Trophoblast cell (in vitro differentiated cells and primary cell): Measurements from ENCODE around the gene TMEM202.

Experiments used
- DNase-seq, 2 donors: peaks; one replicate each; pipeline ENCODE4 v3.0.0-alpha.2; 2016
- H2AFZ ChIP-seq: 2 replicates; pipeline ENCODE4 v1.6.1; 2013; ENCODE audit warnings: low read length, moderate library complexity, mild to moderate bottlenecking; ENCODE audit not compliant: insufficient read depth, poor library complexity
- H2AK5ac ChIP-seq: 2 replicates; pipeline ENCODE4 v1.6.1; 2013; ENCODE audit warnings: mild to moderate bottlenecking, low read length
- H2BK120ac ChIP-seq: 2 replicates; pipeline ENCODE4 v1.6.1; 2013; ENCODE audit warnings: low read length, mild to moderate bottlenecking, moderate library complexity; ENCODE audit not compliant: insufficient read depth, poor library complexity
- H2BK12ac ChIP-seq: 2 replicates; pipeline ENCODE4 v1.6.1; 2013; ENCODE audit warnings: mild to moderate bottlenecking, low read length, moderate library complexity
- H2BK5ac ChIP-seq: 2 replicates; pipeline ENCODE4 v1.6.1; 2013; ENCODE audit warnings: low read length, low read depth, moderate library complexity, mild to moderate bottlenecking; ENCODE audit not compliant: poor library complexity
- H3K14ac ChIP-seq: 2 replicates; pipeline ENCODE4 v1.6.1; 2013; ENCODE audit warnings: mild to moderate bottlenecking, low read length
- H3K18ac ChIP-seq: 2 replicates; pipeline ENCODE4 v1.6.1; 2013; ENCODE audit warnings: mild to moderate bottlenecking, low read length
- H3K23ac ChIP-seq: 2 replicates; pipeline ENCODE4 v1.6.1; 2013; ENCODE audit warnings: low read length
- H3K27ac ChIP-seq: 2 replicates; pipeline ENCODE4 v1.5.1; 2013; ENCODE audit warnings: low read depth, mild to moderate bottlenecking, inconsistent platforms, low read length, moderate library complexity
- H3K27me3 ChIP-seq: 2 replicates; pipeline ENCODE4 v1.6.1; 2013; ENCODE audit warnings: inconsistent platforms, mild to moderate bottlenecking, low read length, moderate library complexity; ENCODE audit not compliant: insufficient read depth
- H3K36me3 ChIP-seq, 2 experiments: 1 replicate in 1 of 2; 2 replicates in 1 of 2; pipeline ENCODE4 v1.6.1; 2013; ENCODE audit warnings: low read length in 2 of 2, mild to moderate bottlenecking in 2 of 2, moderate library complexity in 1 of 2; ENCODE audit not compliant: insufficient read depth in 2 of 2, control insufficient read depth in 1 of 2
- H3K4ac ChIP-seq: 2 replicates; pipeline ENCODE4 v1.6.1; 2013; ENCODE audit warnings: low read depth, mild to moderate bottlenecking, low read length, moderate library complexity
- H3K4me1 ChIP-seq, 2 experiments: 1 replicate in 1 of 2; 2 replicates in 1 of 2; pipeline ENCODE4 v1.6.1; 2013; ENCODE audit warnings: low read length in 2 of 2, mild to moderate bottlenecking in 2 of 2, moderate library complexity in 1 of 2; ENCODE audit not compliant: insufficient read depth in 2 of 2, control insufficient read depth in 1 of 2
- H3K4me2 ChIP-seq: 2 replicates; pipeline ENCODE4 v1.6.1; 2013; ENCODE audit warnings: inconsistent platforms, mild to moderate bottlenecking, low read length, moderate library complexity
- H3K4me3 ChIP-seq: 2 replicates; pipeline ENCODE4 v1.5.1; 2013; ENCODE audit warnings: mild to moderate bottlenecking, low read depth, low read length, inconsistent platforms
- H3K79me1 ChIP-seq: one replicate; pipeline ENCODE4 v1.6.1; 2013; ENCODE audit warnings: low read length
- H3K79me2 ChIP-seq: 2 replicates; pipeline ENCODE4 v1.6.1; 2013; ENCODE audit warnings: low read length, mild to moderate bottlenecking; ENCODE audit not compliant: control insufficient read depth, insufficient read depth, poor library complexity
- H3K9ac ChIP-seq: 2 replicates; pipeline ENCODE4 v1.6.1; 2013; ENCODE audit warnings: mild to moderate bottlenecking, low read length
- H3K9me3 ChIP-seq: 2 replicates; pipeline ENCODE4 v1.6.1; 2013; ENCODE audit warnings: low read depth, mild to moderate bottlenecking, control low read depth, inconsistent platforms, low read length; ENCODE audit not compliant: insufficient read depth
- H4K12ac ChIP-seq: 2 replicates; pipeline ENCODE4 v1.6.1; 2013; ENCODE audit warnings: low read depth, mild to moderate bottlenecking, low read length, moderate library complexity
- H4K8ac ChIP-seq: 2 replicates; pipeline ENCODE4 v1.6.1; 2013; ENCODE audit warnings: low read depth, mild to moderate bottlenecking, low read length, moderate library complexity
- H4K91ac ChIP-seq: one replicate; pipeline ENCODE4 v1.6.1; 2013; ENCODE audit warnings: low read depth, mild to moderate bottlenecking, low read length, moderate library complexity
- WGBS: extraction: QIAGEN DNeasy Blood & Tissue Kit; methylation state at CpG from one replicate; pipeline ENCODE4 v1.1.7; 2013; ENCODE audit warnings: missing lambda C conversion rate; ENCODE audit not compliant: insufficient read length, insufficient coverage; ENCODE audit errors: extremely low coverage; 5-methylcytosine and 5-hydroxymethylcytosine counted together

TMEM202 gene

GRCh38 chr15:72421484-72421883, 23.4 kb downstream of the TMEM202 start:
- H3K14ac ChIP-seq = no peak overlapping the region
- no peak overlapping the region for H2BK5ac ChIP-seq
- H4K12ac ChIP-seq = no peak overlapping the region
- no peak overlapping the region for H2AFZ ChIP-seq
- H3K27me3 ChIP-seq = no peaks in the 10 kb centered on the region
- H2BK12ac ChIP-seq = no peak overlapping the region
- no peak overlapping the region for H3K27ac ChIP-seq
- H3K4me2 ChIP-seq = no peak overlapping the region
- H3K9ac ChIP-seq = no peak overlapping the region
- no peak overlapping the region for H4K91ac ChIP-seq
- no peak overlapping the region for H3K18ac ChIP-seq
- H3K9me3 ChIP-seq = no peaks in the 10 kb centered on the region
- no peak overlapping the region for H3K4ac ChIP-seq
- H3K4me1 ChIP-seq = no peaks in the 10 kb centered on the region
- no peaks in the 10 kb centered on the region for H3K36me3 ChIP-seq
- H2BK120ac ChIP-seq = no peak overlapping the region
- no CpG with 5 or more reads among the region's 1 CpG for WGBS
- H3K79me1 ChIP-seq = no peaks in the 10 kb centered on the region
- no peak overlapping the region for H2AK5ac ChIP-seq
- H4K8ac ChIP-seq = no peak overlapping the region
- H3K4me3 ChIP-seq = no peak overlapping the region
- no peak overlapping the region for H3K23ac ChIP-seq
- DNase-seq = peak; percentile 50 to 77
- no peaks in the 10 kb centered on the region for H3K79me2 ChIP-seq

- H3K9ac ChIP-seq = no peak overlapping the region
- no CpG with 5 or more reads among the region's 2 CpGs for WGBS
Observed at GRCh38 chr15:72423256-72423655, 25.2 kb downstream of the TMEM202 start.

GRCh38 chr15:72426753-72427152, 28.6 kb downstream of the TMEM202 start:
- Histone ChIP-seq H2BK5ac (no peak overlapping the region), H3K27me3 (no peaks in the 10 kb centered on the region), H3K4me1 (no peaks in the 10 kb centered on the region), H3K79me2 (no peaks in the 10 kb centered on the region), H4K12ac (no peak overlapping the region), H3K4me3 (no peak overlapping the region), H4K8ac (no peak overlapping the region), H3K27ac (no peak overlapping the region), H2BK120ac (no peak overlapping the region), H2AK5ac (no peak overlapping the region), H3K18ac (no peak overlapping the region), H2BK12ac (no peak overlapping the region), H3K14ac (no peak overlapping the region), H4K91ac (no peak overlapping the region), H3K9me3 (no peaks in the 10 kb centered on the region), H3K36me3 (no peaks in the 10 kb centered on the region), H2AFZ (no peak overlapping the region), H3K4ac (no peak overlapping the region), H3K4me2 (no peak overlapping the region), H3K23ac (no peak overlapping the region), H3K79me1 (no peaks in the 10 kb centered on the region), H3K9ac (no peak overlapping the region)
- DNase-seq = no peak

More at GRCh38 chr15:72423256-72423655, 25.2 kb downstream of the TMEM202 start:
- Histone ChIP-seq H4K8ac (no peak overlapping the region), H3K79me2 (no peaks in the 10 kb centered on the region), H3K27ac (no peak overlapping the region), H2BK120ac (no peak overlapping the region), H3K18ac (no peak overlapping the region), H2BK5ac (no peak overlapping the region), H3K36me3 (no peaks in the 10 kb centered on the region), H4K91ac (no peak overlapping the region), H3K4me2 (no peak overlapping the region), H3K9me3 (no peaks in the 10 kb centered on the region), H4K12ac (no peak overlapping the region), H3K79me1 (no peaks in the 10 kb centered on the region), H3K4me3 (no peak overlapping the region), H3K4ac (no peak overlapping the region), H2BK12ac (no peak overlapping the region), H3K23ac (no peak overlapping the region), H2AFZ (no peak overlapping the region), H3K14ac (no peak overlapping the region), H2AK5ac (no peak overlapping the region), H3K27me3 (no peaks in the 10 kb centered on the region), H3K4me1 (no peaks in the 10 kb centered on the region)
- no peak for DNase-seq

GRCh38 chr15:72437650-72438316, 39.7 kb downstream of the TMEM202 start:
- Histone ChIP-seq H4K8ac (no peak overlapping the region), H2BK120ac (no peak overlapping the region), H4K12ac (no peak overlapping the region), H3K9ac (no peak overlapping the region), H4K91ac (no peak overlapping the region), H3K4ac (no peak overlapping the region), H3K14ac (no peak overlapping the region), H3K36me3 (no peaks in the 10 kb centered on the region), H3K23ac (no peak overlapping the region), H3K4me1 (no peaks in the 10 kb centered on the region), H3K27ac (no peak overlapping the region), H3K9me3 (no peaks in the 10 kb centered on the region), H3K18ac (no peak overlapping the region), H2BK12ac (no peak overlapping the region), H3K4me3 (no peak overlapping the region), H3K79me2 (no peaks in the 10 kb centered on the region), H3K4me2 (no peak overlapping the region), H3K27me3 (no peaks in the 10 kb centered on the region), H2AK5ac (no peak overlapping the region), H2AFZ (no peak overlapping the region), H2BK5ac (no peak overlapping the region), H3K79me1 (no peaks in the 10 kb centered on the region)
- DNase-seq = no peak
- no CpG with 5 or more reads among the region's 1 CpG for WGBS
